WTC11 (cell line): ENCODE data around the gene ZNF804A. TPM values are rescaled to one million over a fixed set of nuclear protein-coding genes. Genes with fewer than 3 reads are reported as not detected.

Experiments used
- ATAC-seq: fragments of 200-7000 bp; cut with Tn5 transposase; 2 replicates; pipeline ENCODE4 v1.10.0; 2021; ENCODE audit warnings: mild to moderate bottlenecking, moderate library complexity
- CTCF ChIA-PET: fragments of 300-600 bp; sonication (Branson Sonifier 250); formaldehyde crosslinking; loops from one replicate; lab custom pipeline; 2021; ENCODE audit warnings: antibody characterized with exemption; lab: Charles Lee
- POLR2A ChIA-PET: fragments of 350-600 bp; sonication (Branson Sonifier 250); formaldehyde crosslinking; loops from one replicate; lab custom pipeline; 2021; ENCODE audit warnings: antibody characterized with exemption; lab: Charles Lee
- DNase-seq: peaks from one replicate; pipeline ENCODE4 v3.0.0; 2021; ENCODE audit warnings: low spot score
- H3K27ac Mint-ChIP-seq: 2 replicates; pipeline ENCODE4 v1.8.0; 2021; ENCODE audit warnings: mixed read lengths
- H3K27me3 Mint-ChIP-seq: 2 replicates; pipeline ENCODE4 v1.8.0; 2021; ENCODE audit warnings: low read depth, mild to moderate bottlenecking, moderate library complexity, mixed read lengths
- H3K36me3 Mint-ChIP-seq: 2 replicates; pipeline ENCODE4 v1.8.0; 2021; ENCODE audit warnings: mixed read lengths
- H3K4me1 Mint-ChIP-seq: 2 replicates; pipeline ENCODE4 v1.8.0; 2022; ENCODE audit warnings: mixed read lengths
- H3K4me3 Mint-ChIP-seq: 2 replicates; pipeline ENCODE4 v1.8.0; 2021; ENCODE audit warnings: mild to moderate bottlenecking, moderate library complexity, mixed read lengths
- H3K9me3 Mint-ChIP-seq: 2 replicates; pipeline ENCODE4 v1.8.0; 2021; ENCODE audit warnings: mixed read lengths
- ATF2 ChIP-seq: sonication (generic); formaldehyde crosslinking; IDR thresholded peaks from 2 replicates; pipeline ENCODE4 v1.8.1; 2022; ENCODE audit warnings: low read depth, missing genetic modification reagents, borderline replicate concordance
- ATF6 ChIP-seq: sonication (generic); formaldehyde crosslinking; IDR thresholded peaks from 2 replicates; pipeline ENCODE4 v1.8.1; 2023; ENCODE audit warnings: mild to moderate bottlenecking, missing genetic modification reagents
- CDX4 ChIP-seq: fragments of 250-450 bp; sonication (Bioruptor Pico); IDR thresholded peaks from 2 replicates; pipeline ENCODE4 v1.9.0; 2021; ENCODE audit warnings: moderate library complexity, mild to moderate bottlenecking, inconsistent platforms, borderline replicate concordance
- CREB1 ChIP-seq: sonication (generic); formaldehyde crosslinking; IDR thresholded peaks from 2 replicates; pipeline ENCODE4 v1.8.0; 2023; ENCODE audit warnings: mild to moderate bottlenecking, missing genetic modification reagents
- ETV6 ChIP-seq: sonication (generic); formaldehyde crosslinking; IDR thresholded peaks from 2 replicates; pipeline ENCODE4 v1.8.1; 2022; ENCODE audit warnings: mild to moderate bottlenecking, missing genetic modification reagents
- FOXJ3 ChIP-seq: sonication (generic); formaldehyde crosslinking; IDR thresholded peaks from 2 replicates; pipeline ENCODE4 v1.9.0; 2021; ENCODE audit warnings: missing genetic modification reagents, mild to moderate bottlenecking, borderline replicate concordance
- FOXP1 ChIP-seq: sonication (generic); formaldehyde crosslinking; IDR thresholded peaks from 2 replicates; pipeline ENCODE4 v1.8.0; 2022; ENCODE audit warnings: missing genetic modification reagents, mild to moderate bottlenecking, moderate library complexity, borderline replicate concordance
- GABPB1 ChIP-seq: sonication (generic); formaldehyde crosslinking; IDR thresholded peaks from 2 replicates; pipeline ENCODE4 v1.8.1; 2023; ENCODE audit warnings: mild to moderate bottlenecking, missing genetic modification reagents
- JUN ChIP-seq: sonication (generic); formaldehyde crosslinking; IDR thresholded peaks from 2 replicates; pipeline ENCODE4 v1.8.0; 2023; ENCODE audit warnings: mild to moderate bottlenecking, missing genetic modification reagents
- NFYB ChIP-seq: sonication (generic); formaldehyde crosslinking; conservative IDR thresholded peaks from 2 replicates; pipeline ENCODE4 v1.8.0; 2022; ENCODE audit warnings: low read depth, missing genetic modification reagents
- OVOL2 ChIP-seq: fragments of 250-450 bp; sonication (Bioruptor Pico); IDR thresholded peaks from 2 replicates; pipeline ENCODE4 v1.9.0; 2021; ENCODE audit warnings: mild to moderate bottlenecking, borderline replicate concordance
- PRDM15 ChIP-seq: sonication (generic); formaldehyde crosslinking; IDR thresholded peaks from 2 replicates; pipeline ENCODE4 v1.8.0; 2022; ENCODE audit warnings: missing genetic modification reagents
- RORB ChIP-seq: fragments of 250-450 bp; sonication (Bioruptor Pico); IDR thresholded peaks from 2 replicates; pipeline ENCODE4 v1.9.0; 2021; ENCODE audit warnings: mild to moderate bottlenecking
- SMAD3 ChIP-seq: sonication (generic); formaldehyde crosslinking; IDR thresholded peaks from 2 replicates; pipeline ENCODE4 v1.8.0; 2022; ENCODE audit warnings: missing genetic modification reagents, mild to moderate bottlenecking, borderline replicate concordance
- SOX15 ChIP-seq: fragments of 250-450 bp; sonication (Bioruptor Pico); IDR thresholded peaks from 2 replicates; pipeline ENCODE4 v1.9.0; 2021; ENCODE audit warnings: mild to moderate bottlenecking
- USF2 ChIP-seq: sonication (generic); formaldehyde crosslinking; IDR thresholded peaks from 2 replicates; pipeline ENCODE4 v1.8.1; 2023; ENCODE audit warnings: mild to moderate bottlenecking, missing genetic modification reagents, moderate library complexity
- ZBTB43 ChIP-seq: sonication (generic); formaldehyde crosslinking; IDR thresholded peaks from 2 replicates; pipeline ENCODE4 v1.8.1; 2023; ENCODE audit warnings: mild to moderate bottlenecking, missing genetic modification reagents
- ZMAT4 ChIP-seq: fragments of 250-450 bp; sonication (Bioruptor Pico); IDR thresholded peaks from 2 replicates; pipeline ENCODE4 v1.9.0; 2021; ENCODE audit warnings: mild to moderate bottlenecking
- ZNF396 ChIP-seq: fragments of 250-450 bp; sonication (Bioruptor Pico); IDR thresholded peaks from 2 replicates; pipeline ENCODE4 v1.8.0; 2021; ENCODE audit warnings: mild to moderate bottlenecking, moderate library complexity, borderline replicate concordance
- ZNF416 ChIP-seq: fragments of 250-450 bp; sonication (Bioruptor Pico); IDR thresholded peaks from 2 replicates; pipeline ENCODE4 v1.9.0; 2021; ENCODE audit warnings: mild to moderate bottlenecking, inconsistent platforms
- total RNA-seq: library from RNA; stranded (reverse); gene quantifications from 3 replicates; pipeline ENCODE4 v1.2.3, GENCODE V29; 2021

The ZNF804A gene
- total RNA-seq, 1 experiment from 2014 or later: not detected

GRCh38 chr2:184906160-184906559 lies 307.8 kb downstream of the ZNF804A start:
- H3K9me3 Mint-ChIP-seq: peaks cover 10% of the 10 kb centered on the region
- H3K4me3 Mint-ChIP-seq: no peak overlapping the region
- ChIA-PET CTCF (no interaction called here), POLR2A (no interaction called here)
- no peak overlapping the region for H3K27ac Mint-ChIP-seq
- ATAC-seq (no peak), DNase-seq (no peak)
- peaks cover 15% of the 10 kb centered on the region for H3K4me1 Mint-ChIP-seq
- TF ChIP-seq ZNF396 (CRISPR knock-in tag) (no peak), OVOL2 (CRISPR knock-in tag) (no peak)
- no peaks in the 10 kb centered on the region for H3K27me3 Mint-ChIP-seq
- H3K36me3 Mint-ChIP-seq: no peaks in the 10 kb centered on the region

- ChIA-PET POLR2A (no interaction called here), CTCF (no interaction called here)
- ATAC-seq (peak; percentile 52), DNase-seq (no peak)
- TF ChIP-seq ZMAT4 (CRISPR knock-in tag) (no peak), FOXJ3 (CRISPR knock-in tag) (no peak), SMAD3 (CRISPR knock-in tag) (no peak), CREB1 (CRISPR knock-in tag) (no peak), USF2 (no peak), ETV6 (CRISPR knock-in tag) (no peak), ATF2 (CRISPR knock-in tag) (no peak), ZNF416 (CRISPR knock-in tag) (no peak)
- H3K9me3 Mint-ChIP-seq: peaks cover 10% of the 10 kb centered on the region
- H3K4me1 Mint-ChIP-seq: peaks cover 15% of the 10 kb centered on the region
- no peaks in the 10 kb centered on the region for H3K27me3 Mint-ChIP-seq
- H3K36me3 Mint-ChIP-seq: no peaks in the 10 kb centered on the region
- no peak overlapping the region for H3K4me3 Mint-ChIP-seq
- H3K27ac Mint-ChIP-seq: peak overlapping the region; percentile 83
Measured at GRCh38 chr2:184906709-184907108, 308.4 kb downstream of the ZNF804A start.

- Mint-ChIP-seq H3K27me3 (no peaks in the 10 kb centered on the region), H3K4me3 (no peak overlapping the region), H3K27ac (no peak overlapping the region), H3K9me3 (peaks cover 17% of the 10 kb centered on the region), H3K4me1 (peaks cover 15% of the 10 kb centered on the region), H3K36me3 (peaks cover 2% of the 10 kb centered on the region; the same call in 1 of the 2 replicates)
- POLR2A ChIA-PET: no interaction called here
- CTCF ChIA-PET: no interaction called here
- no peak for ATAC-seq
- no peak for DNase-seq
- TF ChIP-seq ZNF416 (CRISPR knock-in tag): no peak
- TF ChIP-seq CDX4: no peak
- TF ChIP-seq JUN (CRISPR knock-in tag): no peak
- TF ChIP-seq ATF6 (CRISPR knock-in tag): no peak
- TF ChIP-seq SOX15 (CRISPR knock-in tag): no peak
- TF ChIP-seq RORB (CRISPR knock-in tag): no peak
- no peak for TF ChIP-seq GABPB1 (CRISPR knock-in tag)
- TF ChIP-seq NFYB (CRISPR knock-in tag): no peak
- TF ChIP-seq ZMAT4 (CRISPR knock-in tag): no peak
- no peak for TF ChIP-seq FOXP1 (CRISPR knock-in tag)
- no peak for TF ChIP-seq ZBTB43 (CRISPR knock-in tag)
- TF ChIP-seq ATF2 (CRISPR knock-in tag): no peak
- no peak for TF ChIP-seq PRDM15 (CRISPR knock-in tag)
Measured at GRCh38 chr2:184908966-184909365, 310.6 kb downstream of the ZNF804A start.
